HEK293 (cell line): ENCODE measurements around the gene DNAJC7.

Experiments
- CTCF ChIA-PET: fragments of 350-600 bp; formaldehyde crosslinking; extraction: SDS; loops from one replicate; lab custom pipeline; 2021; ENCODE audit warnings: antibody characterized with exemption; lab: Yijun Ruan, JAX
- POLR2A ChIA-PET: fragments of 300-600 bp; formaldehyde crosslinking; extraction: SDS; loops from one replicate; lab custom pipeline; 2020; ENCODE audit warnings: antibody characterized with exemption, inconsistent platforms; lab: Yijun Ruan, JAX
- H3K27ac ChIP-seq: fragments of 200-500 bp; sonication (Bioruptor generic); 2 replicates; pipeline ENCODE4 v1.5.1; 2014; ENCODE audit warnings: low read depth, low read length, control low read depth, inconsistent platforms; ENCODE audit errors: extremely low read depth
- H3K36me3 ChIP-seq, 2 experiments: fragments of 200-500 bp in 1 of 2; sonication (Bioruptor generic) in 1 of 2; 1 replicate in 1 of 2; 2 replicates in 1 of 2; pipeline ENCODE4 v1.5.1; 2014 to 2017; ENCODE audit warnings: inconsistent platforms in 2 of 2, low read length in 2 of 2; ENCODE audit not compliant: control insufficient read depth in 2 of 2, insufficient read depth in 1 of 2
- H3K4me1 ChIP-seq: fragments of 200-500 bp; sonication (Bioruptor generic); 2 replicates; pipeline ENCODE4 v1.5.1; 2014; ENCODE audit warnings: mild to moderate bottlenecking, low read length, inconsistent platforms; ENCODE audit not compliant: control insufficient read depth, insufficient read depth
- H3K4me3 ChIP-seq: 2 replicates; pipeline ENCODE4 v1.5.1; 2011; ENCODE audit warnings: low read depth, mild to moderate bottlenecking, control low read depth, low read length, moderate library complexity
- H3K9me3 ChIP-seq: fragments of 200-500 bp; sonication (Bioruptor generic); 2 replicates; pipeline ENCODE4 v1.5.1; 2014; ENCODE audit warnings: low read depth, low read length, inconsistent platforms; ENCODE audit not compliant: control insufficient read depth, insufficient read depth
- BCL11A ChIP-seq: fragments of 450-650 bp; formaldehyde crosslinking; IDR thresholded peaks from 2 replicates; pipeline ENCODE4 v1.5.1; 2016; ENCODE audit warnings: low read depth, missing biosample characterization, missing genetic modification characterization
- EGR2 ChIP-seq: fragments of 450-650 bp; formaldehyde crosslinking; IDR thresholded peaks from 2 replicates; pipeline ENCODE4 v1.5.1; 2016; ENCODE audit warnings: low read depth, missing biosample characterization, missing genetic modification characterization
- GLI2 ChIP-seq: fragments of 450-650 bp; formaldehyde crosslinking; IDR thresholded peaks from 2 replicates; pipeline ENCODE4; 2017; ENCODE audit warnings: missing biosample characterization, missing genetic modification characterization, low read depth, borderline replicate concordance
- KLF9 ChIP-seq: fragments of 450-650 bp; formaldehyde crosslinking; IDR thresholded peaks from 2 replicates; pipeline ENCODE4 v1.5.1; 2016; ENCODE audit warnings: missing biosample characterization, missing genetic modification characterization, low read depth
- PRDM10 ChIP-seq: fragments of 450-650 bp; formaldehyde crosslinking; IDR thresholded peaks from 2 replicates; pipeline ENCODE4 v1.5.1; 2016; ENCODE audit warnings: missing biosample characterization, missing genetic modification characterization
- SETDB1 ChIP-seq: IDR thresholded peaks from one replicate; pipeline ENCODE4 v1.6.1; 2017; ENCODE audit warnings: mild to moderate bottlenecking, low read length, moderate library complexity, mixed read lengths; ENCODE audit not compliant: insufficient read length
- TCF7L2 ChIP-seq: IDR thresholded peaks from 2 replicates; pipeline ENCODE4 v1.6.1; 2011; ENCODE audit warnings: low read depth, mild to moderate bottlenecking, inconsistent platforms, low read length, moderate library complexity, borderline replicate concordance
- ZBTB26 ChIP-seq: fragments of 450-650 bp; formaldehyde crosslinking; optimal IDR thresholded peaks from 2 replicates; pipeline ENCODE3; 2016; ENCODE audit warnings: missing biosample characterization, mild to moderate bottlenecking, missing genetic modification characterization
- ZBTB8A ChIP-seq: fragments of 450-650 bp; formaldehyde crosslinking; IDR thresholded peaks from 2 replicates; pipeline ENCODE4 v1.5.1; 2016; ENCODE audit warnings: missing biosample characterization, missing genetic modification characterization
- ZEB2 ChIP-seq: fragments of 450-650 bp; formaldehyde crosslinking; IDR thresholded peaks from 2 replicates; pipeline ENCODE4 v1.5.1; 2016; ENCODE audit warnings: missing biosample characterization, missing genetic modification characterization
- ZNF324 ChIP-seq: fragments of 450-650 bp; formaldehyde crosslinking; IDR thresholded peaks from 2 replicates; pipeline ENCODE4 v1.5.1; 2016; ENCODE audit warnings: missing biosample characterization, missing genetic modification characterization
- ZNF335 ChIP-seq: fragments of 450-650 bp; formaldehyde crosslinking; conservative IDR thresholded peaks from 2 replicates; pipeline ENCODE4 v1.5.1; 2016; ENCODE audit warnings: missing biosample characterization, missing genetic modification characterization
- ZNF561 ChIP-seq: fragments of 450-650 bp; IDR thresholded peaks from 2 replicates; pipeline ENCODE4 v1.5.1; 2018; ENCODE audit warnings: missing biosample characterization, missing genetic modification characterization, borderline replicate concordance
- ZNF704 ChIP-seq: fragments of 450-650 bp; formaldehyde crosslinking; IDR thresholded peaks from 2 replicates; pipeline ENCODE4 v1.5.1; 2016; ENCODE audit warnings: missing biosample characterization, missing genetic modification characterization
- ZNF830 ChIP-seq: fragments of 450-650 bp; IDR thresholded peaks from 2 replicates; pipeline ENCODE4 v1.5.0; 2018; ENCODE audit warnings: missing biosample characterization, missing genetic modification characterization, low read depth, mild to moderate bottlenecking, moderate library complexity
- ZSCAN18 ChIP-seq: fragments of 450-650 bp; formaldehyde crosslinking; IDR thresholded peaks from 2 replicates; pipeline ENCODE4 v1.5.1; 2016; ENCODE audit warnings: missing biosample characterization, missing genetic modification characterization

The DNAJC7 gene

GRCh38 chr17:42018988-42019387 is 1.7 kb upstream of the DNAJC7 start (continued):
- TF ChIP-seq PRDM10 (tag by site-specific recombination) = no peak
- TF ChIP-seq GLI2 = no peak
- TF ChIP-seq ZBTB8A = no peak
- TF ChIP-seq ZNF704 = no peak
- TF ChIP-seq EGR2 = no peak

GRCh38 chr17:42018339-42018738 is 1.1 kb upstream of the DNAJC7 start:
- Histone ChIP-seq H3K36me3 (peaks cover 24 to 27% of the 10 kb centered on the region in 2 experiments; a peak in 2 of 3 replicates), H3K9me3 (no peaks in the 10 kb centered on the region), H3K4me1 (peaks cover 3% of the 10 kb centered on the region; the same call in 1 of the 2 replicates), H3K4me3 (peak overlapping the region; percentile 79), H3K27ac (0 out of 2 replicates have a peak overlapping the region, but pooled peaks have one; percentile 91)
- CTCF ChIA-PET = interaction anchor here (0.7 to 12.6 kb wide), 14 partner anchors 8 to 745 kb away, joined by 3 to 260 read pairs (median 8); partner anchors contain the start of genes CNP, DHX58, HSPB9 and KAT2A
- TF ChIP-seq PRDM10 (tag by site-specific recombination) = peak; percentile 87
- TF ChIP-seq ZSCAN18 (tag by site-specific recombination) = no peak
- POLR2A ChIA-PET = interaction anchor here (0.5 to 5.4 kb wide), 12 partner anchors 9 to 664 kb away, joined by 3 to 50 read pairs (median 5); partner anchors contain the start of genes ACLY, CAVIN1, CNP and CNTNAP1

GRCh38 chr17:42017866-42018200 is 594 bp upstream of the DNAJC7 start:
- Histone ChIP-seq H3K9me3 (no peaks in the 10 kb centered on the region), H3K4me3 (peak overlapping the region; percentile 79), H3K4me1 (peaks cover 3% of the 10 kb centered on the region; the same call in 1 of the 2 replicates), H3K36me3 (peaks cover 19 to 22% of the 10 kb centered on the region in 2 experiments; a peak in 2 of 3 replicates), H3K27ac (peak overlapping the region; percentile 91)
- TF ChIP-seq ZNF561 (tag by site-specific recombination) = 0 out of 2 replicates have a peak, but pooled peaks have one; percentile 15
- no peak for TF ChIP-seq ZNF324 (tag by site-specific recombination)
- TF ChIP-seq ZEB2 = no peak
- TF ChIP-seq TCF7L2 = peak; percentile 50; the same call in 1 of the 2 replicates
- TF ChIP-seq KLF9 (tag by site-specific recombination) = no peak
- TF ChIP-seq SETDB1 = no peak
- no peak for TF ChIP-seq ZBTB26 (tag by site-specific recombination)
- TF ChIP-seq ZNF335 (tag by site-specific recombination) = peak; percentile 70
- TF ChIP-seq BCL11A = no peak
- no peak for TF ChIP-seq ZNF830
- ChIA-PET POLR2A (interaction anchor here (0.6 to 5.4 kb wide), 25 partner anchors 9 to 980 kb away, joined by 3 to 50 read pairs (median 4); partner anchors contain the start of genes ACLY, CAVIN1, CNP and CNTNAP1), CTCF (interaction anchor here (0.6 to 12.6 kb wide), 16 partner anchors 9 to 746 kb away, joined by 3 to 260 read pairs (median 6); partner anchors contain the start of genes CNP, DHX58, HSPB9 and KAT2A)
